Prostate gland (tissue), 2 donors: ENCODE measurements around the gene COMMD10. TPM values are rescaled to one million over a fixed set of nuclear protein-coding genes. Genes with fewer than 3 reads are reported as not detected.

Experiments used
- DNase-seq: peaks from one replicate; pipeline ENCODE4 v3.0.0-alpha.2; 2019; ENCODE audit warnings: low spot score
- H3K27ac ChIP-seq, 2 donors: fragments of 200-600 bp; sonication (generic); 2 replicates each; pipeline ENCODE4 v1.5.1; 2017 to 2019
- H3K27me3 ChIP-seq: fragments of 200-600 bp; sonication (generic); replicated peaks from 2 replicates; pipeline ENCODE4 v1.5.1; 2019; ENCODE audit not compliant: insufficient read depth
- H3K36me3 ChIP-seq, 2 donors: fragments of 200-600 bp; sonication (generic); 1 replicate in 1 of 2; 2 replicates in 1 of 2; pipeline versions ENCODE4 v1.5.1 to v1.8.1; 2017 to 2019
- H3K4me1 ChIP-seq: fragments of 200-600 bp; sonication (generic); replicated peaks from 2 replicates; pipeline ENCODE4 v1.5.1; 2019
- H3K4me3 ChIP-seq, 2 donors: fragments of 200-600 bp; sonication (generic); 2 replicates each; pipeline ENCODE4 v1.5.1; 2017 to 2019
- H3K9me3 ChIP-seq: fragments of 200-600 bp; sonication (generic); 2 replicates; pipeline ENCODE4 v1.5.1; 2017
- CTCF ChIP-seq, 4 experiments: fragments of 200-600 bp in 2 of 4; fragments of 450-650 bp in 2 of 4; sonication (generic) in 2 of 4; IDR thresholded peaks; 1 replicate in 3 of 4; 2 replicates in 1 of 4; pipeline ENCODE4 v1.5.1; 2016 to 2019; ENCODE audit warnings: antibody characterized with exemption in 4 of 4, mild to moderate bottlenecking in 2 of 4, moderate library complexity in 2 of 4
- POLR2A ChIP-seq: fragments of 450-650 bp; IDR thresholded peaks from one replicate; pipeline ENCODE4 v1.6.1; 2016; ENCODE audit warnings: antibody characterized with exemption, mild to moderate bottlenecking
- POLR2AphosphoS5 ChIP-seq: sonication (generic); formaldehyde crosslinking; IDR thresholded peaks from one replicate; pipeline ENCODE4 v1.6.1; 2017; ENCODE audit warnings: antibody characterized with exemption
- WGBS: methylation state at CpG from one replicate; pipeline ENCODE4 v1.1.5; 2018; 5-methylcytosine and 5-hydroxymethylcytosine counted together
- intact Hi-C: fragments of 100-400 bp; cut with DNase I; formaldehyde crosslinking; loops from one replicate; pipeline ENCODE4 v1.14.2; 2022
- total RNA-seq, 2 donors: library from RNA; depleted of rRNA; stranded (reverse); fragments of >200 nt; gene quantifications; one replicate each; pipeline ENCODE4 v1.1.0, GENCODE V29; 2016

COMMD10 gene
- total RNA-seq, 2 donors from 2014 or later, result 26.6 to 27.9 TPM

- H3K4me3 ChIP-seq, result no peak overlapping the region
- intact Hi-C loops, result no loop called here
- DNase-seq, result no peak
- no peak for TF ChIP-seq CTCF (IDR thresholded peaks at IDR 0.05)
- TF ChIP-seq POLR2AphosphoS5, result no peak
- no peak for TF ChIP-seq POLR2A
- no peaks in the 10 kb centered on the region for H3K9me3 ChIP-seq
- H3K27ac ChIP-seq, result no peak overlapping the region
- no peaks in the 10 kb centered on the region for H3K4me1 ChIP-seq
- H3K36me3 ChIP-seq, result no peaks in the 10 kb centered on the region
- H3K27me3 ChIP-seq, result no peaks in the 10 kb centered on the region
Observed at GRCh38 chr5:116042375-116042774, 42.5 kb upstream of the COMMD10 start.

- 46% methylated on average over 3 of the region's 3 CpGs for WGBS
- Histone ChIP-seq H3K4me1 (no peaks in the 10 kb centered on the region), H3K9me3 (no peaks in the 10 kb centered on the region), H3K36me3 (no peaks in the 10 kb centered on the region), H3K27me3 (no peaks in the 10 kb centered on the region), H3K4me3 (no peak overlapping the region), H3K27ac (no peak overlapping the region)
- DNase-seq, result no peak
- intact Hi-C loops, result no loop called here
- TF ChIP-seq CTCF (IDR thresholded peaks at IDR 0.05) (no peak), POLR2AphosphoS5 (no peak), POLR2A (no peak)
Observed at GRCh38 chr5:116044073-116044472, 40.8 kb upstream of the COMMD10 start.

- whole genome bisulfite sequencing, result 85% methylated on average over 2 of the region's 2 CpGs
- TF ChIP-seq CTCF (IDR thresholded peaks at IDR 0.05) (no peak), POLR2AphosphoS5 (no peak), POLR2A (no peak)
- H3K4me3 ChIP-seq, result no peak overlapping the region
- no peaks in the 10 kb centered on the region for H3K9me3 ChIP-seq
- H3K36me3 ChIP-seq, result no peaks in the 10 kb centered on the region
- H3K27ac ChIP-seq, result no peak overlapping the region
- DNase-seq, result no peak
- intact Hi-C loops, result no loop called here
- no peaks in the 10 kb centered on the region for H3K27me3 ChIP-seq
- H3K4me1 ChIP-seq, result no peaks in the 10 kb centered on the region
Observed at GRCh38 chr5:116045821-116046220, 39.0 kb upstream of the COMMD10 start.

GRCh38 chr5:116046261-116046660, 38.6 kb upstream of the COMMD10 start:
- intact Hi-C loops, result no loop called here
- TF ChIP-seq POLR2AphosphoS5, result no peak
- TF ChIP-seq POLR2A, result no peak
- TF ChIP-seq CTCF (IDR thresholded peaks at IDR 0.05), result no peak
- no peaks in the 10 kb centered on the region for H3K36me3 ChIP-seq
- H3K4me3 ChIP-seq, result no peak overlapping the region
- no peak overlapping the region for H3K27ac ChIP-seq
- H3K9me3 ChIP-seq, result no peaks in the 10 kb centered on the region
- WGBS, result 88% methylated on average over 3 of the region's 3 CpGs
- no peaks in the 10 kb centered on the region for H3K27me3 ChIP-seq
- no peak for DNase-seq
- no peaks in the 10 kb centered on the region for H3K4me1 ChIP-seq

GRCh38 chr5:116046823-116047222, 38.0 kb upstream of the COMMD10 start:
- 80% methylated on average over 2 of the region's 2 CpGs for WGBS
- intact Hi-C loops, result no loop called here

More at GRCh38 chr5:116046823-116047222, 38.0 kb upstream of the COMMD10 start:
- Histone ChIP-seq H3K4me1 (no peaks in the 10 kb centered on the region), H3K9me3 (no peaks in the 10 kb centered on the region), H3K4me3 (no peak overlapping the region), H3K27ac (no peak overlapping the region), H3K27me3 (no peaks in the 10 kb centered on the region), H3K36me3 (no peaks in the 10 kb centered on the region)
- no peak for DNase-seq
- TF ChIP-seq POLR2A (no peak), POLR2AphosphoS5 (no peak), CTCF (IDR thresholded peaks at IDR 0.05) (no peak)
